ENCODE data around the gene GNAT2.

GNAT2 gene

DNA sequence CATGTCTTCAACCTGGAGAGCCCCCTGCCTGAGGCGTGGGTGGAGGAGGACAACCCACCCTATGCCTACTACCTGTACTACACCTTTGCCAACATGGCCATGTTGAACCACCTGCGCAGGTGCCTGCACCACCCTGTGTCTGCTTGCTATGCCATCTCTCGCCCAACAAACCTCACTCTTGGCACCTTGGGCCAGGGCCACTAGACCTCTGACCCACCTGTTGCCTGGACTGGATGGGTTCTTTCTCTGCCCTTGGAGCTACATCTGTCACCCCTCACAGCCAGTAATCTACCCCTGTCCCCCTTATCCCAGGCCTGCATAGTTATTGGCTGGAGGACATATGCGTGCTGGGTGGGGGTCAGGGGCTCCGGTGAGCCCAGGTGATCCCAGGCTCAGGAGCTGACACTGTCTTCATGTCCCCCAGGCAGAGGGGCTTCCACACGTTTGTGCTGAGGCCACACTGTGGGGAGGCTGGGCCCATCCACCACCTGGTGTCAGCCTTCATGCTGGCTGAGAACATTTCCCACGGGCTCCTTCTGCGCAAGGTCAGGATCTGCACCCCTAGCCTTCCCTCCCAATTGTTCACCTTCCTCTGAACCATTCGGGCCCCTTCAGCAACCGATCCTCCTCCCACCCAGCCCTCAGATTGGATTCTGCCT lies 10.1 kb upstream of the GNAT2 start:
- FAIRE-seq (no peak), DNase-seq (ENCODE audit: insufficient read length, low spot score) (no peak)

GRCh38 chr1:109628540-109629321 lies 9.3 kb upstream of the GNAT2 start:
- FAIRE-seq = no peak
- DNase-seq (ENCODE audit: insufficient read length, low spot score) = no peak

- no peak for FAIRE-seq
Measured at GRCh38 chr1:109627692-109628399, 8.4 kb upstream of the GNAT2 start.

GRCh38 chr1:109626682-109627408 lies 7.4 kb upstream of the GNAT2 start:
- DNase-seq (ENCODE audit: insufficient read length, low spot score) (no peak), FAIRE-seq (no peak)

More at GRCh38 chr1:109627692-109628399, 8.4 kb upstream of the GNAT2 start:
- DNase-seq (ENCODE audit: insufficient read length, low spot score) = no peak

- FAIRE-seq (no peak), DNase-seq (ENCODE audit: insufficient read length, low spot score) (no peak)
Measured at GRCh38 chr1:109625601-109626560, 6.5 kb upstream of the GNAT2 start.

DNA sequence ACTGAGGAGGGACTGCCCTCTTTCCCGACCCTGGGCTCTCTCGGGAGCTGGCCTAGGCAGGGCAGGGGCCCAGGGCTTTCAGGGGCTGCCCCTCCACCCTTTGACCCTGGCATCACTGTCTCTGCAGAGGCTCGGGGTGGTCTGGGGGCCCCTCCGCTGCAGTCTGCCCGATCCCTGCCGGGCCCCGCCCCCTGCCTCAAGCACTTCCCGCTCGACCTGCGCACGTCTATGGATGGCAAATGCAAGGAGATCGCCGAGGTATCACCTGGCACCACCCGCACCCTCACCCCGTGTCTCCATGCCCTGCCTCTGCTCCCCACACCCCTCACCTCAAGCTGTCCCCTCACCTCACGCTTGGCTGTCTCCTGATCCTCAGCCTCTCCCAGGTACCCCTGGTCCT lies 5.8 kb upstream of the GNAT2 start:
- DNase-seq (ENCODE audit: insufficient read length, low spot score) = no peak
- FAIRE-seq = no peak

GRCh38 chr1:109624201-109625010 lies 5.0 kb upstream of the GNAT2 start:
- DNase-seq (ENCODE audit: insufficient read length, low spot score) = no peak
- FAIRE-seq = no peak

GRCh38 chr1:109623601-109624161 lies 4.3 kb upstream of the GNAT2 start:
- FAIRE-seq = no peak
- no peak for DNase-seq (ENCODE audit: insufficient read length, low spot score)

DNA sequence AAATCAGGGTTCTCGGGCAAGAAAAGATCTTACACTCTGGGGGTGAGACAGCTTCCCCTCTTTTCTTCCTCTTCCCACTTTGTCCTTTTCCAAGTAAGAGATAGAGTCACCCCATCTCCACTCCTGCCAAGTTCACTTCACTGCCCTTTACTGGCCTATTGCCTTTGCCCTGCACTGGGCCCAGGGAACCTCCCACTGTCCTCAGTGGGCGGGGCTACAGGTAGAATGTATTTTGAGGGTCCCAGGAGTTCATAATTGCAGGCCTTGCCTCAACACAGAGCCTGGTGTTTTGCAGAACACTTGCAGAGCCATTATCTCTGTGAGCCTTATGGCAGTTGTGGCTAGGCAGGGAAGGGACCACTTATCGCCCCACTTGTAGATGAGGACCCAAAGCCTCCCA lies 3.5 kb upstream of the GNAT2 start:
- FAIRE-seq (no peak), DNase-seq (ENCODE audit: insufficient read length, low spot score) (no peak)

DNA sequence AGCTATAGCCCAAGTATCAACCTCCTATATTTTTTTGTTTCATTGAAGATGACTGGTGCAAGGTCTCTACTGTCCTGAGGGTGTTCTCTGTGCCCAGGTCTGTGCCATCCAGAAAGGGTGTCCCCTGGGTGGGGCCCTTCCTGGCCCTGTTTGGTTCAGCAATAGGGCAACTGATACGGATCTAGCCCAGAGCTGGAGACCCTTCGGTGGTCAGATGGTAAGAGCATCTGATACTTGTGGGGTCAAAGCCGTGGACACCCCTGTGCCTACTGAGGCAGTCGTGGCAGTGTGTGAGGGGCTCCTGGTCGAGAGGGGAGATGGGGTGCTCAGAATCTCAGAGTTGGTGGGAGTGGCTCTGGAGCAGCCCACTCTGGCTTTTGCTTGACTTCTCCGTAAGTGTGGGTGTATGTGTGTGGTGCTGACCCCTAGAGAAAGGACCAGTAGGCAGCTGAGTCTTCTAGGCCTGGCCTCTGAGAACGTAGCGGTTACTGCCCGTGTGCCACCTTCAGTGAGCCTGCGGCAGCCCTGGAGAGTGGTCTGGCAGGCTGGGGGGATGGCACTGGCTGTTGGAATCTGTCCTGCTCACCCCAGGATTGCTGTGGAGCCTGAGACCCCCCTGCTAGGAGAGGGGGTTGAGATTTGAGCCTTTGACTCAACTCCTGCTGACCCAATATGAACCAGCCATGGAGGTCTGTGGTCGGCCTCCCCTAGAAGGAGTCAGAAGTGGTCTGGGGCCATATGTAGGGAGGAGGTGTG lies 2.9 kb upstream of the GNAT2 start:
- DNase-seq (ENCODE audit: insufficient read length, low spot score) = no peak
- FAIRE-seq = no peak

GRCh38 chr1:109621379-109622136 lies 2.1 kb upstream of the GNAT2 start:
- FAIRE-seq (no peak), DNase-seq (ENCODE audit: insufficient read length, low spot score) (no peak)

GRCh38 chr1:109620841-109621286 lies 1.4 kb upstream of the GNAT2 start:
- no peak for FAIRE-seq
- DNase-seq (ENCODE audit: insufficient read length, low spot score) = peak; percentile 90

- no peak for DNase-seq (ENCODE audit: insufficient read length, low spot score)
- FAIRE-seq = no peak
Measured at GRCh38 chr1:109620401-109620791, 980 bp upstream of the GNAT2 start.

DNA sequence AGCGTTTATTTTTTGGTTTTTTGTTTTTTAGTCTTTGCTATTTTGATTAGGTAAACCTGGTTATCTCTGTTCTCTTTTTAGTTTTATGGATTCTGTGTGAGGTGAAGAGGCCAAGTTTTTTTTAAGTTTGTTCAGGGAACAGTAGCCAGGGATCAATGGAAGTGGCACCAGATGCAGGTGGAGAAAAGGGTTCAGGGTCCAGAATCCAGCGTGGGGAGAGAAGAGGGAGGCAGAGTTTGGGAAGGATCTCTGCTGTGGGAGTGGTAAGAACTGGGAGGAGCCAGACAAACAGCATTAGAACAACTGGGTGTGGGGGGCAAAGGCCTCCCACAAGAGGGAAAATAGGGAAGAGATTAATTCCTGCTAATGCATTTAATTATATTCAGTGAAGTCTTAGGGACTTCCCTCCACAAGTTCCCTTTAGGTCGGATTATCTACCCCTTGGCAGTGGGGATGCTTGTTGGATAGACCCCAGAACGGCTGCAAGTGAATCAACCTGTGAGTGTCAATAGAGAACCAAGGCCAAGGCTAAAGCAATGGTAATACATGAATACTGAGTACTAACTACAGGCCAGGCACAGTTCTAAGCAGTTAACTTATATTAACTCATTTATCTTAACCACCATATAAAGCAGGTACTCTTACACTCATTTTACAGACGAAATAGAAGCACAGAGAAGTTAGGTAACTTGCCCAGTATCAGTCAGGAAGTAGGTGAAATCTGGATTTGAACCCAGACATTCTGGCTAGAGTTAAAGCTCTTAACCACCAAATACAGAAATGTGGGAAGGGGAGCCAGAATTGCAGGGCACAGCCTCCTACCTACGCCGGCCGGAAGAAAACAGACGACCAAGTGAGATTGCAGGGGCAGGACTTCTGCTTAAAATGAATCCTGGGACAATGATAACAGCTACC lies 498 bp downstream of the GNAT2 start:
- DNase-seq (ENCODE audit: insufficient read length, low spot score) = no peak
- FAIRE-seq = no peak

- FAIRE-seq = no peak
Measured at GRCh38 chr1:109617291-109617801, 2.1 kb downstream of the GNAT2 start.

DNA sequence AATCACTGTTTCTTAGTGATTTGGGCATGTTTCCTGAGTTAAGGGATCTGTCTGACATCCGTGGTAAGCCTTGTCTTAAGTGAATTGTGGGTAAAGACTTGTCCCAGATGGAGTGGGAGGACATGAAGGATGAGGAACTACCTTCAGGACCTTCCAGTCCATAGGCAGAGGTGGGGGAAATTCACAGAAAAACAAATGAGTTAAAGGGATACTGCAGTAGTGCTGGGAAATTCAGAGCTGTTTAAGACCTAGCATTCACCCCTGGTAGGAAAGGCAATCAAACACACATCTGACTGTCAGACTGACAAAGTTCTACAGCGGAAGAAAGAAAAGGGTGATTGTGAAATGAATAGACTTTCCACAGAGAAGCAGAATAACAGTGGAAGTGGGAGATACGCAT lies 3.0 kb downstream of the GNAT2 start:
- FAIRE-seq = no peak
- no peak for DNase-seq (ENCODE audit: insufficient read length, low spot score)

More at GRCh38 chr1:109617291-109617801, 2.1 kb downstream of the GNAT2 start:
- DNase-seq (ENCODE audit: insufficient read length, low spot score) = no peak
